Pancreas (tissue), 10 donors: ENCODE results near the gene FOXM1. TPM values are rescaled to one million over a fixed set of nuclear protein-coding genes. Genes with fewer than 3 reads are reported as not detected.

ENCODE experiments used
- ATAC-seq, 4 donors: fragments of 200-7000 bp; cut with Tn5 transposase; one replicate each; pipeline versions ENCODE4 v1.8.0 to v1.9.1; 2020; ENCODE audit warnings: mild to moderate bottlenecking in 4 of 4, moderate library complexity in 4 of 4
- DNase-seq, 6 donors: peaks; one replicate each; pipeline ENCODE4 v3.0.0-alpha.2; 2020
- FAIRE-seq: peaks from 2 replicates; lab custom pipeline; 2012; peaks lifted over from hg19 to GRCh38; lab: Jason Lieb, UNC
- H3K27ac ChIP-seq, 4 donors: fragments of 200-600 bp; sonication (generic); 1 replicate in 3 of 4; 2 replicates in 1 of 4; pipeline versions ENCODE4 v1.5.0 to v1.8.0; 2020
- H3K27me3 ChIP-seq, 4 donors: fragments of 200-600 bp; one replicate each; pipeline ENCODE4 v1.8.0; 2021
- H3K36me3 ChIP-seq, 3 donors: fragments of 200-600 bp; sonication (generic) in 1 of 3; one replicate each; pipeline versions ENCODE4 v1.5.0 to v1.8.0; 2020 to 2021
- H3K4me1 ChIP-seq, 3 donors: fragments of 200-600 bp; one replicate each; pipeline ENCODE4 v1.8.0; 2021
- H3K4me3 ChIP-seq, 4 donors: fragments of 200-600 bp; sonication (generic) in 2 of 4; one replicate each; pipeline versions ENCODE4 v1.5.0 to v1.8.0; 2020 to 2021
- H3K9me3 ChIP-seq, 4 donors: fragments of 200-600 bp; one replicate each; pipeline ENCODE4 v1.8.0; 2021
- CTCF ChIP-seq, 4 donors: fragments of 200-600 bp; sonication (generic) in 3 of 4; IDR thresholded peaks; one replicate each; pipeline versions ENCODE4 v1.5.0 to v1.8.0; 2021; ENCODE audit warnings: antibody characterized with exemption in 4 of 4
- WGBS, 2 donors: extraction: QIAGEN DNeasy Blood & Tissue Kit; methylation state at CpG; one replicate each; pipeline ENCODE4 v1.1.7; 2013; 5-methylcytosine and 5-hydroxymethylcytosine counted together
- intact Hi-C, 3 donors: fragments of 100-400 bp; cut with DNase I; formaldehyde crosslinking; loops; one replicate each; pipeline versions ENCODE4 v1.11.1 to v1.14.2; 2022
- polyA plus RNA-seq, 2 donors: library from polyadenylated mRNA; stranded (reverse); fragments of 200-250 nt; gene quantifications; one replicate each; pipeline ENCODE4 v1.2.3, GENCODE V29; 2013
- total RNA-seq, 6 donors: library from RNA; stranded (reverse); fragmentation: NEBNext Ultra II Directional in 4 of 6; extraction: Animal tissue kit (Norgen Biotek cat#: 25700) in 4 of 6; gene quantifications; one replicate each; pipeline versions ENCODE4 v1.2.1 to v1.2.4, GENCODE V29; 2021 to 2023
- donor health status: healthy with polysubstance abuse.
- donor health status: DM: no; HTN: no; CAD: no; lungs with moderate emphysema.
- donor health status: DM: no; HTN: no; CAD: no.
- donor health status: control.
- donor health status: control.
- donor health status: Bipolar disorder and iron deficiency.
- donor health status: DM: yes; HTN: yes; CAD: no.
- donor health status: DM: no; HTN: no; CAD: no.
- donor health status: DM: no; HTN: no; CAD: no.
- donor health status: DM: yes; HTN: yes; CAD: no.

FOXM1 gene
- total and polyA plus RNA-seq, 8 donors = 0.12 to 1.5 (median 0.60) TPM; not detected in 1

GRCh38 chr12:2855546-2855945 is 21.4 kb downstream of the FOXM1 start:
- WGBS, 2 donors = 89 to 94% methylated on average over 7 of the region's 7 CpGs
- Histone ChIP-seq H3K36me3 (no peaks in the 10 kb centered on the region), H3K4me3 (no peak overlapping the region), H3K4me1 (peaks cover 4 to 7% (median 5%) of the 10 kb centered on the region in 3 donors), H3K9me3 (no peaks in the 10 kb centered on the region), H3K27me3 (no peaks in the 10 kb centered on the region), H3K27ac (peak overlapping the region in 1 of 4 donors; percentile 5)
- FAIRE-seq (no peak), DNase-seq (peak in 1 of 6 donors; percentile 25), ATAC-seq (no peak)
- no peak for TF ChIP-seq CTCF (IDR thresholded peaks at IDR 0.05)
- intact Hi-C loops = loop anchor here in 1 of 3 donors (10.0 kb wide), 2 partner anchors 89 to 179 kb away; no protein-coding TSS in a partner anchor

- H3K36me3 ChIP-seq = no peaks in the 10 kb centered on the region
- 55 to 56% methylated on average over 25 of the region's 25 CpGs for WGBS, 2 donors
- H3K9me3 ChIP-seq = no peaks in the 10 kb centered on the region
- intact Hi-C loops = loop anchor here in 1 of 3 donors (10.0 kb wide), 2 partner anchors 90 to 180 kb away; no protein-coding TSS in a partner anchor
- H3K27ac ChIP-seq = peak overlapping the region in 1 of 4 donors; percentile 22
- ATAC-seq (peak; percentile 87 to 89 (median 88)), DNase-seq (peak; percentile 61 to 92 (median 80)), FAIRE-seq (no peak)
- no peaks in the 10 kb centered on the region for H3K27me3 ChIP-seq
- no peak overlapping the region for H3K4me3 ChIP-seq
- H3K4me1 ChIP-seq = peaks cover 4 to 7% (median 5%) of the 10 kb centered on the region in 3 donors
- no peak for TF ChIP-seq CTCF (IDR thresholded peaks at IDR 0.05)
These were observed 22.1 kb downstream of the FOXM1 start for GRCh38 chr12:2854669-2855453.

GRCh38 chr12:2853626-2854025 is 23.3 kb downstream of the FOXM1 start:
- DNase-seq (peak; percentile 69 to 92 (median 86)), FAIRE-seq (no peak), ATAC-seq (peak; percentile 72 to 91 (median 86))
- Histone ChIP-seq H3K27ac (no peak overlapping the region), H3K9me3 (no peaks in the 10 kb centered on the region), H3K27me3 (no peaks in the 10 kb centered on the region), H3K36me3 (no peaks in the 10 kb centered on the region), H3K4me1 (peaks cover 4 to 7% (median 5%) of the 10 kb centered on the region in 3 donors), H3K4me3 (no peak overlapping the region)
- intact Hi-C loops = loop anchor here in 1 of 3 donors (10.0 kb wide), 2 partner anchors 91 to 181 kb away; no protein-coding TSS in a partner anchor
- WGBS, 2 donors = 18 to 21% methylated on average over 11 of the region's 11 CpGs
- peak; percentile 69 to 85 (median 82) for TF ChIP-seq CTCF (IDR thresholded peaks at IDR 0.05)

GRCh38 chr12:2851931-2852330 is 25.0 kb downstream of the FOXM1 start:
- no peak overlapping the region for H3K4me3 ChIP-seq
- DNase-seq (no peak), ATAC-seq (no peak), FAIRE-seq (no peak)
- 92 to 97% methylated on average over 3 of the region's 3 CpGs for WGBS, 2 donors
- no peak overlapping the region for H3K27ac ChIP-seq
- no peaks in the 10 kb centered on the region for H3K9me3 ChIP-seq
- no peak for TF ChIP-seq CTCF (IDR thresholded peaks at IDR 0.05)
- peaks cover 4 to 7% (median 5%) of the 10 kb centered on the region in 3 donors for H3K4me1 ChIP-seq
- no peaks in the 10 kb centered on the region for H3K36me3 ChIP-seq
- intact Hi-C loops = loop anchor here in 1 of 3 donors (10.0 kb wide), 2 partner anchors 93 to 183 kb away; no protein-coding TSS in a partner anchor
- H3K27me3 ChIP-seq = no peaks in the 10 kb centered on the region
